Activated CD8-positive, alpha-beta memory T cell treated with anti-CD3 and anti-CD28 coated beads, Interleukin-2, amount 50 U/mL, for 48 hours (primary cell): ENCODE measurements around the gene TTC3.
"Not testable (repeated sequence)": the region's sequence is repeated elsewhere in the genome, so short reads cannot be mapped to it uniquely, and the experiment has no call there.

Experiments used
- DNase-seq: peaks from one replicate; pipeline ENCODE4 v3.0.0-alpha.2; 2020

TTC3 gene

DNA sequence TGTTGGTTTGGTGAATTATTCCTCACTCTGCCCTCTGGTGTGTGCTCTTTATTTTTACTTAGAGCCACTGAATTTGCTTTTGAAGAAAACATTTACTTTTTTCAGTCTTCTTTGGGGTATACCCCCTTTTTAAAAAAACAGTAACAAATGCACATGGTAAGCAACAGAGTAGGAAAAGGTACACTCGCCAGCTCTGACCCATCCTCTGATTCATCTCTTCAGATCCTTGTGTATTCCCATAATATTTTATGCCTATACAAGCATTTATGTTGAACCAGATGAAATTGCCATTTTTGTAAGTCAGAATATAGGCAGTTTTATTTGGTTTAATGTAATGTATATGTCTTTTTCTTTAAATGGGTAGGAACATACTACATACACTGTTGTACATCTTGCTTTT, 28.3 kb downstream of the TTC3 start:
- DNase-seq = no peak

GRCh38 chr21:37102746-37103145, 29.7 kb downstream of the TTC3 start:
- DNase-seq = not testable (repeated sequence)

DNA sequence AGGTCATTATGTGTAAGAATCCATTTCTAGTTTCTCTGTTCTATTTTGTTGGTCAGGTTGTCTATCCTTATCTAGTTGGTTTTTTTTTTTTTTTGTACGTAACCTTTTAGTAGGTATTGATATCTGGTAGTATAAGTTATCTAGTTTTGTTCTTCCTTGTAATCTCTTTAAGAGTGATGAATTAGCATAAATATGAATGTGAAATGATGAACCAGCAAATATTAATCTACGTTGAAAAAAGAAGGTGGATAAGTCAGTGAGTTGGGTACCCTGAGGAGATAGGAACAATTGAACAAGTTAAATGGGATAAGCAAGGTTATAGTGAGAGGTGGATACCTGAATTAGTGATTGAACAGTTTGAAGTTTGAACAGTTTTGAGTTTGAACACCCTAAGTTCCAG, 33.9 kb downstream of the TTC3 start:
- no peak for DNase-seq

DNA sequence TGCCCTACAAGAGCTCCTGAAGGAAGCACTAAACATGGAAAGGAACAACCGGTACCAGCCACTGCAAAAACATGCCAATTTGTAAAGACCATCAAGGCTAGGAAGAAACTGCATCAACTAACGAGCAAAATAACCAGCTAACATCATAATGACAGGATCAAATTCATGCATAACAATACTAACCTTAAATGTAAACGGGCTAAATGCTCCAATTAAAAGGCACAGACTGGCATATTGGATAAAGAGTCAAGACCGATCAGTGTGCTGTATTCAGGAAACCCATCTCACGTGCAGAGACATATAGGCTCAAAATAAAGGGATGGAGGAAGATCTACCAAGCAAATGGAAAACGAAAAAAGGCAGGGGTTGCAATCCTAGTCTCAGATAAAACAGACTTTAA, 38.0 kb downstream of the TTC3 start:
- DNase-seq = not testable (repeated sequence)

GRCh38 chr21:37114301-37114700, 41.2 kb downstream of the TTC3 start:
- DNase-seq = not testable (repeated sequence)

GRCh38 chr21:37116459-37116858, 43.4 kb downstream of the TTC3 start:
- not testable (repeated sequence) for DNase-seq

GRCh38 chr21:37117204-37117603, 44.1 kb downstream of the TTC3 start:
- no peak for DNase-seq

GRCh38 chr21:37118187-37118826, 45.3 kb downstream of the TTC3 start:
- DNase-seq = no peak

GRCh38 chr21:37119421-37120218, 46.6 kb downstream of the TTC3 start:
- DNase-seq = peak; percentile 61

- no peak for DNase-seq
Measured at GRCh38 chr21:37128076-37128475, 55.0 kb downstream of the TTC3 start.

- no peak for DNase-seq
Measured at GRCh38 chr21:37130971-37131370, 57.9 kb downstream of the TTC3 start.

DNA sequence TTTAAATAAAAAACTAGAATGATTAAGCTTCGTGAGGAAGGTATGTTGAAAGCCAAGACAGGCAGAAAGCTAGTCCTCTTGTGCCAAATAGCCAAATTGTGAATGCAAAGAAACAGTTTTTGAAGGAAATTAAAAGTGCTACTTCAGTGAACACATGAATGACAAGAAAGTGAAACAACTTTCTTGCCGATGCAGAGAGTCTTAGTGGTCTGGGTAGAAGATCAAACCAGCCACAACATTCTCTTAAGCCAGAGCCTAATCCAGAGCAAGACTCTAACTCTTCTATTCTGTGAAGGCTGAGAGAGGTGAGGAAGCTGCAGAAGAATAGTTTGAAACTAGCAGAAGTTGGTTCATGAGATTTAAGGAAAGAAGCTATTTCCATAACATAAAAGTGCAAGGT, 63.2 kb downstream of the TTC3 start:
- no peak for DNase-seq

DNA sequence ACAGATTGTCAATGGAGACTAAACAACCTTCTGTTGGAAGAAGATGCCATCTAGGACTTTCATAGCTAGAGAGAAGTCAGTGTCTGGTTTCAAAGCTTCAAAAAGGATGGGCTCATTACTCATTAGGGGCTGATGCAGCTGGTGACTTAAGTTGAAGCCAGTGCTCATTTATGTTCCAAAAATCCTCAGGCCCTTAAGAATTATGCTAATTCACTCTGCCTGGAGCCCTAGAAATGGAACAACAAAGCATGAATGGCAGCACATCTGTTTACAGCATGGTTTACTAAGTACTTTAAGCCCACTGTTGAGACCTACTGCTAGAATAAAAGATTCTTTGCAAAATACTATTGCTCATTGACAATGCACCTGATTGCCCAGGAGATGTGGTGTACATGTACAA, 63.7 kb downstream of the TTC3 start:
- no peak for DNase-seq

DNA sequence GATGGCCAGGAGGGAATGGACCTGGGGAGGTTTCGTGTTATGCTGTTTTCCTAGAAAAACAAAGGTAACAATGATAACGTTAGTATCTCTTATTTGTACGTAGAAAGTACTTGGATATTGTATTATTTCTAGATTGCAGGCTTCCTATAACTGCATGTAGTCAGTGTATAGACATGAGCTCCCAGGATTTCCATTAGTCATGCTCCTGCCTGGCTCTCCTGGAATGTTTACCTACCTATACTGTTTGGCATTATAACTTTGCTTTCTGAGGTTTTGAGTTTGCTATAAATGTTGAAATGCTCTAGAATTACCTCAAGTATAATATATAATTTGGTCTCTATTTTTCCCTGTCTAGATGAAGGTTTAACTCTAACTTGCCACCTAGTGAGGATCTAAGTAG, 66.1 kb downstream of the TTC3 start:
- DNase-seq = no peak

- no peak for DNase-seq
Measured at GRCh38 chr21:37139902-37140301, 66.8 kb downstream of the TTC3 start.

DNA sequence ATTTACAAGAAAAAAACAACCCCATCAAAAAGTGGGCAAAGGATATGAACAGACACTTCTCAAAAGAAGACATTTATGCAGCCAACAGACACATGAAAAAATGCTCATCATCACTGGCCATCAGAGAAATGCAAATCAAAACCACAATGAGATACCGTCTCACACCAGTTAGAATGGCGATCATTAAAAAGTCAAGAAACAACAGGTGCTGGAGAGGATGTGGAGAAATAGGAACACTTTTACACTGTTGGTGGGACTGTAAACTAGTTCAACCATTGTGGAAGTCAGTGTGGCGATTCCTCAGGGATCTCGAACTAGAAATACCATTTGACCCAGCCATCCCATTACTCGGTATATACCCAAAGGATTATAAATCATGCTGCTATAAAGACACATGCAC, 70.3 kb downstream of the TTC3 start:
- not testable (repeated sequence) for DNase-seq

DNA sequence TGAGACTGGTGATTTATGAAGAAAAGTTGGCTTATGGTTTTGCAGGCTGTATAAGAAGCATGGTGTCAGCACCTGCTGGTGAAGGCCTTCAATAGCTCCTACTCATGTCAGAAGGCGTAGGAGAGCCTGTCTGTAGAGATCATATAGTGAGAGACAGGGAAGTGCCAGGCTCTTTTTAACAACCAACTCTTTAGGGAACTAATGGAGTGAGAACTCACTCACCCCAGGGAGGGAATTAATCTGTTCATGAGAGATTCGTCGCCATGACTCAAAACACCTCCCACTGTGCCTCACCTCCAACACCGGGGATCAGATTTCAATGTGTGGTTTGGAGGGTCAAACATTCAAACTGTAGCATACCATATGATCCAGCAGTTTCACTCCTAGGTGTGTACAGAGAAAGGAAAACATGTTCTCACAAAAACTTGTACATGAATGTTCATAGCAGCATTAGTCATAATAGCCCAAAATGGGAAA, 72.6 kb downstream of the TTC3 start:
- DNase-seq = no peak

DNA sequence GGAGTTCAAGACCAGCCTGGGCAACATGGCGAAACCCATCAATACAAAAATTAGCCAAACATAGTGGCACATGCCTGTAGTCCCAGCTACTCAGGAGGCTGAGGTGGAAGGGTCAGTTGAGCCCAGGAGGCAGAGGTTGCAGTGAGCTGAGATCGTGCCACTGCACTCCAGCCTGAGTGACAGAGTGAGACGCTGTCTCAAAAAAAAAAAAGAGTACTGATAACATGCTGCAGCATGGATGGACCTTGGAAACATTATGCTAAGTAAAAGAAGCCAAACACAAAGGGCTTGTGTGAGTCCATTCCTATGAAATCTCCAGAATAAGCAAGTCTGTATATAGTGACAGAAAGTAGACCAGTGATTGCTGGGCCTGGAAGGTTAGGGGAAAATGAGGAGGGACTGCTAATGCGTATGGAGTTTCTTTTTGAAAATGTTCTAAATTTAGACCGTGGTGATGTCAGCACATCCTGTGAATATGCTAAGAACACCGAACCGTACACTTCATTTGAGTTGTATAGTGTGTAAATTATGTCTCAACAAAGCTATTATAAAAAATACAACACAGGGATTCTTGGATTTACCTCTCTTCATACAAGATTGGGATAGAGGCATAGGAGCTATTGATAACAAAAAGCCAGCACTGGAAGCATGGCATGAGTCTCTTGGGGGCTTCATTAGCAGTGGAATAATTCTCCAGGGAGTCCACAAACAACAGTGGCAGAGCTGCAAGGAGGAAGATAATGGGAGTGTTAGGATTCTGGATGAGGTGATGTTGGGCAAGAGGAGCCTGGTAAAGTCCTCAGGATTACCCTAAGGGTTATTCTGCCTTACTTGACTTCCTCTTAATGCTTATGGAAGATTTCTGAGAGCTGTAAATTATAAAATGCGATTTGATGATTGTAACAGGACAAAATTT, 73.5 kb downstream of the TTC3 start:
- no peak for DNase-seq

GRCh38 chr21:37149411-37149810, 76.4 kb downstream of the TTC3 start:
- no peak for DNase-seq

DNA sequence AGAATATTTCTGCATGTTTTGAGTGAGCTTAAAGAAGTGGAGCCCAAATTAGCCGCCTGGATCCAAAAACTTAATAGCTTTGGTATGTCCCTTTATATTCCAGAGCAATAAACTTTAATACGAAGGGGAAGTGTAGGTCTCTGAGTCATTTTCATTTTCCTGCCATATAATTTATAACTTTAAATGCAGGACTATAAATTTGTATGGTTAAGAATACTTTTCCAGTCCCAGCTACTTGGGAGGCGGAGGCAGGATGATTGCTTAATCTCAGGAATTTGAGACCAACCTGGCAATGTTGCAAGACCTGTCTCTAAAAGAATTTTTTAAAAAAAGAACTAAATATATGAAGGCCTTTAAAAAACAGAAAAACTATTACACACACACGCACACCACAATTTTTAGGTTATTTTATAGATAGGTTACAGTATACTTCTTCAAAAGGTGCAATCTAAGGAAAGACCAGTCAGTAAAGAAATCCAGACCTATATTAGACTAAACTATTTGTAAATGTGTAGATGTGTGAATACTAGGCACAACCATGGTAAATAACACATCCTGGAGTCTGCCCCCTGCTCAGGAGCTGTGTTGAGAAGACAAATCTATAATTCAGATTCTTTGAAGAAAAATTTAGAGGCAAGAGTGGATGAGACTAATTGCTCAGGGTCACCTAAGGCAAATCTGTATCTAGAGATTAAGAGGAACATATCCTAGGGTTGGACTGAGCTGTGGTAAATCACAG, 80.3 kb downstream of the TTC3 start:
- DNase-seq = no peak

- no peak for DNase-seq
Measured at GRCh38 chr21:37153935-37154350, 80.9 kb downstream of the TTC3 start.

DNA sequence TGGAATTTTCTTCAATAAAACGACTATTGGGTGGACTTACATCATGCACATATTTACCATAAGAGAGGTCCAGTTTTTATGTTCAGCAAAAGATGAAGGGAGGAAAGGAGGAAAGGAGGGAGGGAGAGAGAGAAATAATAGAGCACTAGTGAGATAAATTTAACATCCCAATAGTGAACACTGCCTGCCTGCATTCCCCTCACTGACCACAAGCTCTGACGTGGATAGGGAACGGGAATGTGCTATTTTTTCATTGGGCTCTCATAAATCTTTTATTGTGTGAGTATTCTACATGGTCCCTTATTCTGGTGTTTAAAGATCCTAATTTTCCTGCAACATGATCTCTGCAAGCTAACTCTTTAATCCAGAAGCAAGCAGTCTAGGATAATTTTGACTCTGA, 82.1 kb downstream of the TTC3 start:
- DNase-seq = no peak

- DNase-seq = no peak
Measured at GRCh38 chr21:37157938-37158337, 84.9 kb downstream of the TTC3 start.
